IgD-negative memory B cell (primary cell): ENCODE data around the gene SSNA1. TPM values are rescaled to one million over a fixed set of nuclear protein-coding genes. Genes with fewer than 3 reads are reported as not detected.

Source experiments
- H3K27ac Mint-ChIP-seq, 3 donors: one replicate each; pipeline ENCODE4 v1.8.0; 2020 to 2022; ENCODE audit warnings: mild to moderate bottlenecking in 3 of 3, mixed read lengths in 3 of 3, moderate library complexity in 1 of 3
- H3K27me3 Mint-ChIP-seq: one replicate; pipeline ENCODE4 v1.8.0; 2021; ENCODE audit warnings: mixed read lengths
- H3K36me3 Mint-ChIP-seq: one replicate; pipeline ENCODE4 v1.8.0; 2020; ENCODE audit warnings: mild to moderate bottlenecking, mixed read lengths
- H3K4me1 Mint-ChIP-seq, 3 donors: one replicate each; pipeline ENCODE4 v1.8.0; 2020 to 2022; ENCODE audit warnings: mixed read lengths in 3 of 3, mild to moderate bottlenecking in 1 of 3
- H3K4me3 Mint-ChIP-seq, 4 donors: one replicate each; pipeline ENCODE4 v1.8.0; 2020 to 2022; ENCODE audit warnings: mild to moderate bottlenecking in 4 of 4, mixed read lengths in 4 of 4, moderate library complexity in 3 of 4
- H3K9me3 Mint-ChIP-seq, 3 donors: one replicate each; pipeline ENCODE4 v1.8.0; 2020 to 2021; ENCODE audit warnings: mixed read lengths in 3 of 3, mild to moderate bottlenecking in 1 of 3
- polyA plus RNA-seq: library from polyadenylated mRNA; unstranded; fragments of 300-500 nt; fragmentation: Illumina TruSeq; gene quantifications from one replicate; pipeline ENCODE4 v1.2.3, GENCODE V29; 2021

The SSNA1 gene
- polyA plus RNA-seq, 1 donor from 2014 or later, result 139 TPM

- Mint-ChIP-seq H3K4me3 (peak within 1 kb of the TSS in 3 of 4 donors; percentile 38 to 66 (median 51)), H3K36me3 (no peaks in the 10 kb centered on the region), H3K4me1 (peaks cover 0 to 2% (median 0%) of the 10 kb centered on the region in 3 donors), H3K27me3 (peaks cover 26% of the 10 kb centered on the region), H3K9me3 (no peaks in the 10 kb centered on the region), H3K27ac (peak within 1 kb of the TSS in 2 of 3 donors; percentile 53 to 71)
Observed at GRCh38 chr9:137169896-137170358, 18.5 kb upstream of the SSNA1 start, which contains the start of gene LRRC26. LRRC26 (minus strand) TSS chr9:137170051; CDS start chr9:137169943, 108 bp downstream.

GRCh38 chr9:137170486-137171148 is 17.9 kb upstream of the SSNA1 start:
- Mint-ChIP-seq H3K4me3 (no peak overlapping the region), H3K4me1 (peaks cover 0 to under 1% (median 0%) of the 10 kb centered on the region in 3 donors), H3K36me3 (no peaks in the 10 kb centered on the region), H3K27ac (peak overlapping the region in 1 of 3 donors; percentile 71), H3K27me3 (peaks cover 20% of the 10 kb centered on the region), H3K9me3 (no peaks in the 10 kb centered on the region)

DNA sequence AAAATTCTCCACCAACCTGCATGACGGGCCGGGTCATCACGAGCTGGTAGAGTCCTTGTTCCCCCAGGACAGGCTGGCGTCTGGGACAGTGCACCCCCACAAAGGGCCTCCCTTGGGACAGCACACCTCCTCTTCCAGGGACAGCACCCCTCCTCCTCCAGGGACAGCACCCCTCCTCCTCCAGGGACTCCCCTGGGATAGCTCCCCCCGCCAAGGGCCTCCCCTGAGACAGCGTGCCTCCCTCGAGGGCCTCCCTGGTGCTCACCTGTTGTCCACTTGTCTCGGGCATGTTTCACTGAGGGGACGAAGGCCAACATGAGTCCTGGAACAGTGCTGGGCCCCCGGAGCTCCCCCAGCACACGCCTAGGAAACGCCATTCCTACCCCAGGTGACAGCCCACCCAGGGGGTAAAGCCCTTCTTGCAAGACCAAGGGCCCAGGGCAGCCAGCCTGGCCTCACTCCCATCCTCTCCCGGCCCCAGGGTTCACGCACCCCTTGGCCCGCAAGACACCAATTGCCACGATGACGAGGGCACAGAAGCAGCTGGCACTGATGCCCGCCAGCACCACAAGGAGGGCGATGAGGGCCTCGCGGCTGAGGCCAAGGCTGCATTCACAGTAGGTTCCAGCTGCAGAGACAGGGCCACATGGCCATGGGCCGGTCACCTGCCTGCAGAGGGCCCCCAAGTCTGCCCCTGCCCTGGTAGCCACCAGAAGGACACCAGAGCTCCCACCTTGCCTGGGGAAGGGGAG is 17.2 kb upstream of the SSNA1 start:
- Mint-ChIP-seq H3K4me1 (peaks cover 0 to 2% (median 0%) of the 10 kb centered on the region in 3 donors), H3K27ac (peak overlapping the region in 1 of 3 donors; percentile 28)

GRCh38 chr9:137172901-137173795 is 15.3 kb upstream of the SSNA1 start:
- peak overlapping the region in 2 of 3 donors; percentile 43 to 45 for H3K27ac Mint-ChIP-seq
- H3K27me3 Mint-ChIP-seq, result peaks cover 12% of the 10 kb centered on the region
- no peaks in the 10 kb centered on the region for H3K9me3 Mint-ChIP-seq
- H3K4me3 Mint-ChIP-seq, result peak overlapping the region in 1 of 4 donors; percentile 65
- H3K36me3 Mint-ChIP-seq, result no peaks in the 10 kb centered on the region
- H3K4me1 Mint-ChIP-seq, result peaks cover 0 to 3% (median 0%) of the 10 kb centered on the region in 3 donors

More for the DNA sequence above, 17.2 kb upstream of the SSNA1 start:
- Mint-ChIP-seq H3K4me3 (no peak overlapping the region), H3K36me3 (no peaks in the 10 kb centered on the region), H3K27me3 (peaks cover 19% of the 10 kb centered on the region), H3K9me3 (no peaks in the 10 kb centered on the region)

- Mint-ChIP-seq H3K4me1 (peaks cover 0 to 3% (median 0%) of the 10 kb centered on the region in 3 donors), H3K36me3 (no peaks in the 10 kb centered on the region), H3K27me3 (peaks cover 9% of the 10 kb centered on the region), H3K4me3 (no peak overlapping the region), H3K9me3 (no peaks in the 10 kb centered on the region), H3K27ac (peak overlapping the region in 2 of 3 donors; percentile 45 to 50)
Observed at GRCh38 chr9:137173796-137174664, 14.4 kb upstream of the SSNA1 start.

- H3K4me3 Mint-ChIP-seq, result no peak overlapping the region
Observed at GRCh38 chr9:137174722-137175293, 13.7 kb upstream of the SSNA1 start.

DNA sequence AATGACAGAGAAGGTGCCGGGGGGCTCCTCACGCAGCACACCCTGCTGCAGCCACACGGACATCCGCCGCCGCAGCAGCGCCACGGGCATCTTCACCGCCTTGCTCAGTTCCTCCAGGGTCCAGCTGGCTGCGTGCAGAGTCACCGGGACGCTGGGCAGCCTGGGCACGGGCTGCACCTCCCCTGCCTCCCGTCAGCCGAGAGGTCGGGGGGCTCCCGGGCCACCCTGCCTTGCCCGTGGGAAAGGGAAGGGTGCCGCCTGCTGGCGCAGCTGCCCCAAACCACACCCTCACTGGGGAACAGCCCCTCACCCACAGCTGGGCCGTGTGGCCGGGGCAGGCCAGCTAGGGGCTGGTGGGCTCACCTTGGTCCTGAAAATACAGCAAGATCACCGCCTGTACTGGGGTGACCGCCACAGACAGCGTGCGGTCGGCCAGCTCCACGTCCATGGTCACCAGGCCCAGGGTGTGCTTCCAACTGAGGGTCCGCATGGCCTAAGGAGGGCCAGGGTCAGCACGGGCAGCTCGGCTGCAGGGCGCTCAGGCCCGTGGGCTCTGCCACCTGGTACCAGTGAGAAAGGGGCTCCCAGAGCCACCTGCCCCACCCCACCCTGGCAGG is 13.0 kb upstream of the SSNA1 start:
- peaks cover 4% of the 10 kb centered on the region for H3K27me3 Mint-ChIP-seq
- H3K9me3 Mint-ChIP-seq, result no peaks in the 10 kb centered on the region
- H3K27ac Mint-ChIP-seq, result no peak overlapping the region
- H3K36me3 Mint-ChIP-seq, result no peaks in the 10 kb centered on the region
- no peak overlapping the region for H3K4me3 Mint-ChIP-seq
- peaks cover 0 to 3% (median 0%) of the 10 kb centered on the region in 3 donors for H3K4me1 Mint-ChIP-seq

More at GRCh38 chr9:137174722-137175293, 13.7 kb upstream of the SSNA1 start:
- Mint-ChIP-seq H3K27me3 (peaks cover 9% of the 10 kb centered on the region), H3K27ac (no peak overlapping the region), H3K4me1 (peaks cover 0 to 3% (median 0%) of the 10 kb centered on the region in 3 donors), H3K9me3 (no peaks in the 10 kb centered on the region), H3K36me3 (no peaks in the 10 kb centered on the region)

- Mint-ChIP-seq H3K9me3 (no peaks in the 10 kb centered on the region), H3K36me3 (no peaks in the 10 kb centered on the region), H3K27me3 (peaks cover 1% of the 10 kb centered on the region), H3K4me1 (peaks cover 0 to 3% (median 0%) of the 10 kb centered on the region in 3 donors), H3K4me3 (peak overlapping the region in 1 of 4 donors; percentile 70), H3K27ac (peak overlapping the region in 2 of 3 donors; percentile 46 to 73)
Observed at GRCh38 chr9:137176302-137177182, 11.9 kb upstream of the SSNA1 start.

- H3K36me3 Mint-ChIP-seq, result no peaks in the 10 kb centered on the region
- peaks cover 0 to 3% (median 0%) of the 10 kb centered on the region in 3 donors for H3K4me1 Mint-ChIP-seq
- no peaks in the 10 kb centered on the region for H3K27me3 Mint-ChIP-seq
- no peaks in the 10 kb centered on the region for H3K9me3 Mint-ChIP-seq
- no peak overlapping the region for H3K4me3 Mint-ChIP-seq
- peak overlapping the region in 2 of 3 donors; percentile 12 to 35 for H3K27ac Mint-ChIP-seq
Observed at GRCh38 chr9:137178201-137178938, 10.1 kb upstream of the SSNA1 start.

DNA sequence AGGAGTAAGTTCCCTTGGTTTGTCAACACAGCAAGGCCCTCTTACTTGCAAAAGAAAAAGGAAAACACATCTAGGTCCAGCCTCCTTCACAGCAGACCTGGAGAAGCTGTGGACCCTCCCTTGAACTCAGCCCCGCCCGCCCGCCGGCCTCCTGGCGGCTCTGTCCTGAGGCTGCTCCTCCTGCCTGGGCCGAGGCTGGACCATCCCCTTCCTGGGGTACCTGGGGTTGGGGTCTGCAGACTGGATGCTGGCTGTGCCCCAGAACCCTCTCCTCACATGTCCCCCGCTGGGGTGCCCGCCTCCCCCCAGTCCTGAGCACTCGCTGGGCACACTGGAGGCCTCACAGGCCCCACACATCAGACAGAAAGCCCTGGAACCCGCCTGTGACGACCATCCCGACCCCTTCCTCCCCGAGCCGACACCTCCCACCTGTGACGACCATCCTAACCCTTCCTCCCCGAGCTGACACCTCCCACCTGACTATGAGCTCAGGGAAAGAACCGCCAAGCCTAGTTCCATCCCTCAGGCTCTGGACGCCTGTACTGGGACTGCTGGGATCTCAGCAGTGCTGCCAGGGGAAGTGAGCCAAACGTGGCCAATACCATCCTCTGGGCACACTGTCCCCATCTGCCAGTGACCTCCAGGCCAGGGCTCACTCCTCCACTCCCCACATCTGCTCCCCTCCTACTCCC is 9.4 kb upstream of the SSNA1 start:
- Mint-ChIP-seq H3K27me3 (no peaks in the 10 kb centered on the region), H3K9me3 (no peaks in the 10 kb centered on the region), H3K4me3 (no peak overlapping the region), H3K27ac (peak overlapping the region in 1 of 3 donors; percentile 12), H3K36me3 (peaks cover 2% of the 10 kb centered on the region), H3K4me1 (peaks cover 0 to 3% (median 0%) of the 10 kb centered on the region in 3 donors)

GRCh38 chr9:137179761-137180160 is 8.7 kb upstream of the SSNA1 start:
- Mint-ChIP-seq H3K9me3 (no peaks in the 10 kb centered on the region), H3K4me3 (no peak overlapping the region), H3K27me3 (no peaks in the 10 kb centered on the region), H3K4me1 (peaks cover 0 to 3% (median 0%) of the 10 kb centered on the region in 3 donors), H3K36me3 (peaks cover 2% of the 10 kb centered on the region), H3K27ac (no peak overlapping the region)
